Stimulated activated memory B cell treated with anti-CD40 and anti-IgM and Interleukin-4, amounts not matched to agents 10 μg/mL and 1 μg/mL and 100 μg/mL, for 72 hours (primary cell): ENCODE results near the gene CD44.

Experiments used
- ATAC-seq: fragments of 150-1000 bp; cut with Tn5 transposase; 2 replicates; pipeline ENCODE4 v1.10.0; 2021
- H3K27ac Mint-ChIP-seq: one replicate; pipeline ENCODE4 v1.8.0; 2022; ENCODE audit warnings: mild to moderate bottlenecking, mixed read lengths
- H3K27me3 Mint-ChIP-seq: one replicate; pipeline ENCODE4 v1.8.0; 2022; ENCODE audit warnings: mixed read lengths
- H3K36me3 Mint-ChIP-seq: one replicate; pipeline ENCODE4 v1.8.0; 2022; ENCODE audit warnings: mixed read lengths
- H3K4me1 Mint-ChIP-seq: one replicate; pipeline ENCODE4 v1.8.0; 2022; ENCODE audit warnings: mixed read lengths
- H3K4me3 Mint-ChIP-seq: one replicate; pipeline ENCODE4 v1.8.0; 2022; ENCODE audit warnings: mild to moderate bottlenecking, moderate library complexity, mixed read lengths
- H3K9me3 Mint-ChIP-seq: one replicate; pipeline ENCODE4 v1.8.0; 2022; ENCODE audit warnings: mixed read lengths

Gene CD44

DNA sequence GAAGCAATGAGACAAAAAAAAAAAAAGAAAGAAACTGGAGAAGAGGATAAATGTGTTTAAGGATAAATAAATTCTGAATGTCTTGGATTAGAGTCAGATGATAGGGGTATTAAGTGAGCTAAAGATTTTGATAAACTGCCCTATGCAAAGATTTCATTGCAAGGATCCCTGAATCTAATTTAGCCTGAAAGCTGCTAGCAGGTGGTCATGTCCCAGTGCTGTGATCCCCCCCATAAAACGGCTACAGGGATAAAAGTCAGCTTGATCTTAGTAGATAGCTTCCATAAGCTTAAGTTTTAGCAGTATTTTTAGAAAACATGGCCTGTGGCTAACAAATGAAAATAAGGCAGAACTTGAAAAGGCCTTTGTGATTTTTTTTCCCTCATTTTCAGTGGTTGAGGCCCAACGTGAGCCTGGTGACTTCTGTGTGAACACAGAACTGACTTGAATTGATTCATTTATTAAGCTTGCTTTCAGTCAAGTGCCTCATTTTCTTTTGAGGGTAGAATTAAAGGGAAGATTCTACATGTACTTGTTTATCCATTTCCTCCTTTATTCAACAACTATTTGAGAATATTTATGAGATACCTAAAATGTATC is 44.5 kb downstream of the CD44 start:
- no peak overlapping the region for H3K4me3 Mint-ChIP-seq

DNA sequence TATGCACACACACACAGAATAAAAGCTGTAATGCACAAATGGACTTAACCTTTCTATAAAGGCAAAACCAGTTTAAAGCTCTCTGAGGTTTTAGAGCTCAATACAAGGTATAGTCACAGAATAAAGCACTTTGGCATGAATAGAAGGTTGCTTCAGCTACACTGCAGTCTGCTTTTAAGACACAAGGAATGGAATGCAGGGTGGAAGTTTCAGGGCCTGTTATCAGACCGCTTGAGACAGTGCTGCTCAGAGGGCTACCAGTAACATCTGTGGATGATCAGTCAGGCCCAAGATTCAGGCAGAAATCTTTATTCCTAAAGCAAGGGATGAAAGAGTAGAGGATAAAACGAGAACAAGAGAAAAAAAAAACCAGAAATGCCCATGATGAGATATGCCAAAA is 46.7 kb downstream of the CD44 start:
- H3K27ac Mint-ChIP-seq = peak overlapping the region; percentile 52
- ATAC-seq = no peak
- no peaks in the 10 kb centered on the region for H3K9me3 Mint-ChIP-seq
- H3K4me1 Mint-ChIP-seq = peaks cover 44% of the 10 kb centered on the region
- H3K4me3 Mint-ChIP-seq = no peak overlapping the region
- no peaks in the 10 kb centered on the region for H3K27me3 Mint-ChIP-seq
- peaks cover 68% of the 10 kb centered on the region for H3K36me3 Mint-ChIP-seq

More for the DNA sequence above, 44.5 kb downstream of the CD44 start:
- ATAC-seq = no peak
- peak overlapping the region; percentile 85 for H3K27ac Mint-ChIP-seq
- peaks cover 64% of the 10 kb centered on the region for H3K36me3 Mint-ChIP-seq
- no peaks in the 10 kb centered on the region for H3K27me3 Mint-ChIP-seq
- H3K9me3 Mint-ChIP-seq = no peaks in the 10 kb centered on the region
- peaks cover 60% of the 10 kb centered on the region for H3K4me1 Mint-ChIP-seq

DNA sequence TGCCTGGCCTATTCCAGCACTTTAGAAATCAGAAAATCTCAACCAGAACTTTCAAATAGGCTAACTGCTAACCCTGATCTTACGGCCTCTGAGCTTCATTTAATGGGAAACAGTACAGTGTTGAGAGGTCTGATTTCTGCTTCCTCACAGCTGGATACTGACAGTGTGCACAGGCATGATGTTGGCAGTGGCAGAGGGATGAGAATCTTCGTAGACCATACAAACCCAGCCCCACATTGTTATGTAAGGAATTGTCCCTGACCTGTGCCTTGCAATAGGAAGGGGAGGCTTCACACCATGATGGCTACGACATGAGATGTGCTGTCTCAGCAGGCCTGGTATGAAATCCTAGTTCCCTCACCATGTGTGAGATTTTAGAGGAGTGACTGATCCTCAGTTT is 49.0 kb downstream of the CD44 start:
- H3K27ac Mint-ChIP-seq = peak overlapping the region; percentile 24
- no peaks in the 10 kb centered on the region for H3K9me3 Mint-ChIP-seq
- peaks cover 69% of the 10 kb centered on the region for H3K36me3 Mint-ChIP-seq
- no peaks in the 10 kb centered on the region for H3K27me3 Mint-ChIP-seq
- no peak for ATAC-seq
- peaks cover 31% of the 10 kb centered on the region for H3K4me1 Mint-ChIP-seq
- no peak overlapping the region for H3K4me3 Mint-ChIP-seq

- no peaks in the 10 kb centered on the region for H3K27me3 Mint-ChIP-seq
- H3K36me3 Mint-ChIP-seq = peaks cover 74% of the 10 kb centered on the region
- peak overlapping the region; percentile 21 for H3K27ac Mint-ChIP-seq
- no peaks in the 10 kb centered on the region for H3K9me3 Mint-ChIP-seq
- no peak overlapping the region for H3K4me3 Mint-ChIP-seq
- ATAC-seq = no peak
- H3K4me1 Mint-ChIP-seq = peaks cover 23% of the 10 kb centered on the region
Observed at GRCh38 chr11:35190804-35191348, 51.9 kb downstream of the CD44 start.

- Mint-ChIP-seq H3K4me3 (no peak overlapping the region), H3K9me3 (no peaks in the 10 kb centered on the region), H3K27me3 (no peaks in the 10 kb centered on the region), H3K4me1 (peaks cover 25% of the 10 kb centered on the region), H3K27ac (peak overlapping the region; percentile 59), H3K36me3 (peaks cover 78% of the 10 kb centered on the region)
- ATAC-seq = no peak
Observed at GRCh38 chr11:35192347-35192746, 53.4 kb downstream of the CD44 start.

DNA sequence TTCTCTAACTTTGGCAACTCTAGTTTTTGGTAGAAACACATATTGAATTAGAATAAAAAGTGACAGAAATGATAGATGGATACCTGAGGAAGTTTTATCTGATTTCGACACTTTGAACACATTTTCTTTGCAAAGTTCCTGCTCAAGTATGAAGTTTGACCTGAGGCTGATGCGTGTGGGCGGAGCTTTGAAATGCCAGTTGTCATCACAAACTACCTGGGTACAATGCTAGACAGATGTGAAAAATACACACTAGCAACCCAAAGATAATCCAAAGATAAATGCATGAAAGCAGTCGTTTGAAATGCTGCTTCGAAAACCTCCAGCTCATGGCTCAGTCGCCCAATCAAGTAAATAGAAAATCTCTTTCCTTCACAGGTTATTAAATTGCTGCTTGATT is 54.8 kb downstream of the CD44 start:
- Mint-ChIP-seq H3K9me3 (no peaks in the 10 kb centered on the region), H3K4me1 (peaks cover 25% of the 10 kb centered on the region), H3K27me3 (no peaks in the 10 kb centered on the region), H3K4me3 (no peak overlapping the region), H3K36me3 (peaks cover 83% of the 10 kb centered on the region), H3K27ac (no peak overlapping the region)
- ATAC-seq = no peak

DNA sequence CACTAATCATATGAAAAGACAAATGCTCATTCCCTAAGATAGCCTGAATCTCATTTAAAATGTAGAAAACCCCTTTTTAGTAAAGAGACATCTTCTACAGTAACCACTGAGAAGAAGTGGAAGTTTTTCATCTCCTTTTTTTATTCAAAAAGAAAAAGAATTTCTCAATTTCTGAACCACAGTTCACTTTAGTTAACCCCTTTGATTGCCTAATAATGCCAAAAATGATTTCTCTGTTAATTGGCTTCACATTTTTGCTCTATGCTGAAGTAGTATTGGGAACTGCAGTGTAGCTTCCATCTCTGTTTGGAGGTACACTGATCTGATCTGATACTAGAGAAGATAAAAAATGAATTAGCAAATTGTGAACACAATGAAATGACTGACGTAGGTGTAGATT is 58.3 kb downstream of the CD44 start:
- no peak overlapping the region for H3K4me3 Mint-ChIP-seq
- H3K36me3 Mint-ChIP-seq = peaks cover 86% of the 10 kb centered on the region
- no peak overlapping the region for H3K27ac Mint-ChIP-seq
- H3K4me1 Mint-ChIP-seq = peaks cover 18% of the 10 kb centered on the region
- H3K27me3 Mint-ChIP-seq = no peaks in the 10 kb centered on the region
- ATAC-seq = no peak
- H3K9me3 Mint-ChIP-seq = no peaks in the 10 kb centered on the region

DNA sequence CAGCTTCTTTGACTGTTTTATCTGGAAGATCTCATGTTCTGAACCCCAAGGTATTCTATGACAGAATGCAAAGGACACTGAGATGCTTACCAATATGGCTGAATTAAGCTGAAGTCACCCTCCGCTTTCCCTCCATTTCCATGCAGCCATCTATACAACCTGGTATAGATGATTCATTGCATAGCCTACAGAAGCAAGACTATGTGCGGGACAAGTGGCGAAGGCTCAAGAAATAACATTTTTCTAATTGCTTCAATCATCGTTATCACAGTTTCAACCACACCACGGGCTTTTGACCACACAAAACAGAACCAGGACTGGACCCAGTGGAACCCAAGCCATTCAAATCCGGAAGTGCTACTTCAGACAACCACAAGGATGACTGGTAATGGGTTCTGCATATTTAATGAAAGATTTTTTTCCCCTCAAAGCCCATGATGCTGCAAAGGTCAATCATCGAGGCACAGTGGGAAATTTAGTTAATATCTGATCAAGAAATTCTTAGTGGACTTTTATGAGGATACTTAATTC is 61.9 kb downstream of the CD44 start:
- peak; percentile 63 for ATAC-seq

DNA sequence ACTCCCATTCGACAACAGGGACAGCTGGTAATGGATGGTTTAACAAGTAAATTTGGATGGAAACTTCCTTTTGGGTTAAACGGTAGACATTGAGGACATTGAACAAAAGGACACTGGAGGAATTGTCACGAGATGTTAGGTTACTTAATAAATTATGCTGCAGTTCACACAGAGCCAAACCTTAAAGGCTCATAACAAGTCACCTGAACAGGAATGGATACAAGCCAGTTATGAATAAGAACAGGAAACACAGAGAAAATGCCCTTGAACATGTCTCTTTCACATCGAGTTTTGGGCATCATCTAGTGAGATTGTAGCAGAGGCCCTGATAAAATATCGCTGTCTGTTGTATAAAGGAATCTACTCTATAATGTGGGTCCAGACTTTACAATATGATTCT is 65.6 kb downstream of the CD44 start:
- H3K4me3 Mint-ChIP-seq = no peak overlapping the region
- H3K27ac Mint-ChIP-seq = no peak overlapping the region
- peaks cover 3% of the 10 kb centered on the region for H3K9me3 Mint-ChIP-seq
- peaks cover 15% of the 10 kb centered on the region for H3K4me1 Mint-ChIP-seq
- H3K36me3 Mint-ChIP-seq = peaks cover 76% of the 10 kb centered on the region
- H3K27me3 Mint-ChIP-seq = no peaks in the 10 kb centered on the region
- ATAC-seq = no peak

More for the DNA sequence above, 61.9 kb downstream of the CD44 start:
- Mint-ChIP-seq H3K36me3 (peaks cover 75% of the 10 kb centered on the region), H3K9me3 (no peaks in the 10 kb centered on the region), H3K27me3 (no peaks in the 10 kb centered on the region), H3K27ac (peak overlapping the region; percentile 14), H3K4me1 (peaks cover 12% of the 10 kb centered on the region), H3K4me3 (no peak overlapping the region)

DNA sequence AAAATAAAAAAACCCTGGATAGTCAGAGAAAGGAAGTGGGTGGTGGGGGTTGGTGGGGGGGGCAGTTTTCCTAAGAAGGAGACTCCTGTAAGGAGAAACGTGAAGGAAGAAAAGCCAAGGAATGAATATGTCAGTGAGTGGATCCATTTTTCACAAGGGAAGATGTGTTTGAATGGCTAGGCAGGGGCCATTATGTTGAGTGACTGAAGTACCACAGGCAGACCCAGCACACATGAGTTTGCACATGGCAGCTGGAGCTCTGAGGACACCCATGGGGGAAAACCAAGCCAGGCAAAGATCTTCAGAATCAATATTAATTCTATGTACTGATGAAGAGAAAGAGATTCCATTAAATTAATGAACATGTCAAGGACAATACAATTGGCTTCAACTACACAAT is 67.6 kb downstream of the CD44 start:
- H3K4me3 Mint-ChIP-seq = no peak overlapping the region
- peaks cover 3% of the 10 kb centered on the region for H3K9me3 Mint-ChIP-seq
- H3K36me3 Mint-ChIP-seq = peaks cover 76% of the 10 kb centered on the region
- no peak overlapping the region for H3K27ac Mint-ChIP-seq
- no peak for ATAC-seq
- H3K27me3 Mint-ChIP-seq = no peaks in the 10 kb centered on the region
- peaks cover 24% of the 10 kb centered on the region for H3K4me1 Mint-ChIP-seq

DNA sequence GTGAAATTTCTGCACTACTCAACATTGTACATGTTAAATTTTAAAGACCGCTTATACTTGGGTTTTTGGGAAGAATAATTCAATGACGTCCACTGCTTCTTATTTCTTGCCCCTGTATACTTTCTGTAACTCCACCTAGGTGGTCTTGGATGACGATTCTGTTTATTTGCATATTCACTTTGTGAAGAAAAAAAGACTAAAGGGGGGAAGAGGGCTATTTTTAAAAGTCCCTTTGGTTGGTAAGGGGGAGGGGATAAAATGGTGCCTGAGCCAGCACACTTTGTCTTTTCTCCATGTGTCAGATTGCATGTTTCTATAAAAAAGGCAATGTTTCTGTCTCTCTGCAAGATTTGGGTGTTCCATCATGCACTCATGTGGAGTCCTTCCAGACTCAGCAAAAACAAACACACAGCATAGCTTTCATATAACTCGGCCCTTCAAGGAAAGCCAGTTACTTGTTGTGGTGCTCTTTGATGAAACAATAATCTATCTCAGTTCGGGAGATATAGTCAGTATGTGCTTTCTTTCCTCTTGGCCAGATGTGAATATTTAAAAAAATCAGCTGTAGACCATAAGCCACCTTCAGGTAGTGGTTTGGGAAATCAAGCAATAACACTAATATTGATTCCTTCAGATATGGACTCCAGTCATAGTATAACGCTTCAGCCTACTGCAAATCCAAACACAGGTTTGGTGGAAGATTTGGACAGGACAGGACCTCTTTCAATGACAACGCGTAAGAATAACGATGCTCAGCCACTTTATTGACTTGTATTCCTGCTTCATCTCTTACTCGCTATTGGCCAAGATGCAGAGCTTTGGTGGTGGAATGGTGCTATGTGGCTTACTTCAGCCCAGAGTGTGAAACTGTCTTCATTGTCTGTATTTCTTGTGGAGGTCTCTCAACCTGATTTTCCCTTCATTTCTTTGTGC is 68.8 kb downstream of the CD44 start:
- Mint-ChIP-seq H3K36me3 (peaks cover 78% of the 10 kb centered on the region), H3K4me3 (no peak overlapping the region), H3K27ac (no peak overlapping the region), H3K4me1 (peaks cover 36% of the 10 kb centered on the region), H3K9me3 (peaks cover 3% of the 10 kb centered on the region), H3K27me3 (no peaks in the 10 kb centered on the region)
- no peak for ATAC-seq

GRCh38 chr11:35208795-35209194 is 69.8 kb downstream of the CD44 start:
- Mint-ChIP-seq H3K4me1 (peaks cover 43% of the 10 kb centered on the region), H3K36me3 (peaks cover 84% of the 10 kb centered on the region), H3K27me3 (no peaks in the 10 kb centered on the region), H3K9me3 (peaks cover 3% of the 10 kb centered on the region), H3K27ac (no peak overlapping the region), H3K4me3 (no peak overlapping the region)
- ATAC-seq = no peak

- H3K27ac Mint-ChIP-seq = peak overlapping the region; percentile 81
- no peaks in the 10 kb centered on the region for H3K27me3 Mint-ChIP-seq
- peak overlapping the region; percentile 44 for H3K4me3 Mint-ChIP-seq
- no peak for ATAC-seq
- peaks cover 3% of the 10 kb centered on the region for H3K9me3 Mint-ChIP-seq
- peaks cover 88% of the 10 kb centered on the region for H3K36me3 Mint-ChIP-seq
- H3K4me1 Mint-ChIP-seq = peaks cover 48% of the 10 kb centered on the region
Observed at GRCh38 chr11:35210876-35211546, 72.0 kb downstream of the CD44 start.

- Mint-ChIP-seq H3K9me3 (peaks cover 3% of the 10 kb centered on the region), H3K4me3 (peak overlapping the region; percentile 44), H3K36me3 (peaks cover 89% of the 10 kb centered on the region), H3K27me3 (no peaks in the 10 kb centered on the region), H3K4me1 (peaks cover 57% of the 10 kb centered on the region), H3K27ac (peak overlapping the region; percentile 81)
- peak; percentile 90 for ATAC-seq
Observed at GRCh38 chr11:35211952-35212351, 73.0 kb downstream of the CD44 start.

DNA sequence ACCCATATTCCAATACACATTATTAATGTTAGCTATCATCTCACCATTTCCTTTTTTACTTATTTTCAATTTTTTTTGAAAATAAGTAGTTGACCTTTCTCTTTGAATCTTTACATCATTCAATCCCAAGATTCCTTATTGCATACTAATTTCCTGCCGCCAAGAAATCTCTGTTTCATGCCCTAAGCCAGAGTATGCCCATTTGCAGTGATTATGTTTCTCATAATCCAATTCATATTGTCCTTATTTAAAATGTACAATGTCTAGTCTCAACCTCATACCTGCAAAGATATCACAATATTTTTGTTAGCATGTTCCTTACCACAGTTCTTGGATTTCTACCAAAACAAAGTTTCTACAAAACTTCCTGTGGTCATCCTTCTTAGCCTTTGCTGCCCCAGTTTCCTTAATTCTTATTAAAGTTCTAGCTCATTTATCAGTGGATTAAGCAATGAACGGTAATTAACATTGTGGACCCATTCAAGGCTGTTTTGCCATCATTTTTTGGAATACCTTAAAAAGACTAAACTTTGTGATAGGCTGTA is 75.3 kb downstream of the CD44 start:
- Mint-ChIP-seq H3K4me3 (no peak overlapping the region), H3K27me3 (no peaks in the 10 kb centered on the region), H3K9me3 (no peaks in the 10 kb centered on the region), H3K4me1 (peaks cover 58% of the 10 kb centered on the region), H3K36me3 (peaks cover 83% of the 10 kb centered on the region), H3K27ac (peak overlapping the region; percentile 73)
- ATAC-seq = no peak
